HEK293T (cell line): ENCODE measurements around the gene CBX3.

Source experiments
- ARNT ChIP-seq: fragments of 450-650 bp; IDR thresholded peaks from 2 replicates; pipeline ENCODE4 v1.6.1; 2017; ENCODE audit warnings: mild to moderate bottlenecking
- BHLHE40 ChIP-seq: fragments of 450-650 bp; IDR thresholded peaks from 2 replicates; pipeline ENCODE4 v1.6.1; 2016; ENCODE audit warnings: mild to moderate bottlenecking, moderate library complexity, borderline replicate concordance
- ELF4 ChIP-seq: fragments of 450-650 bp; IDR thresholded peaks from 2 replicates; pipeline ENCODE4 v1.6.1; 2017; ENCODE audit warnings: antibody characterized with exemption
- FOXA1 ChIP-seq: fragments of 450-650 bp; IDR thresholded peaks from 2 replicates; pipeline ENCODE4 v1.6.1; 2016; ENCODE audit warnings: mild to moderate bottlenecking
- L3MBTL2 ChIP-seq: fragments of 450-650 bp; conservative IDR thresholded peaks from 2 replicates; pipeline ENCODE4 v1.6.1; 2016; ENCODE audit warnings: mild to moderate bottlenecking
- LEF1 ChIP-seq: fragments of 450-650 bp; IDR thresholded peaks from 2 replicates; pipeline ENCODE4 v1.6.1; 2017; ENCODE audit warnings: mild to moderate bottlenecking, borderline replicate concordance
- PKNOX1 ChIP-seq: fragments of 450-650 bp; IDR thresholded peaks from 2 replicates; pipeline ENCODE4 v1.6.1; 2016
- SP1 ChIP-seq: fragments of 450-650 bp; IDR thresholded peaks from 2 replicates; pipeline ENCODE4 v1.6.1; 2017
- SUZ12 ChIP-seq: fragments of 450-650 bp; IDR thresholded peaks from 2 replicates; pipeline ENCODE4 v1.6.1; 2016; ENCODE audit warnings: mild to moderate bottlenecking
- ZNF384 ChIP-seq: fragments of 450-650 bp; IDR thresholded peaks from 2 replicates; pipeline ENCODE4 v1.6.1; 2016

- TF ChIP-seq ELF4: no peak
- no peak for TF ChIP-seq SP1
- no peak for TF ChIP-seq ARNT
- TF ChIP-seq FOXA1: no peak
- no peak for TF ChIP-seq SUZ12
- no peak for TF ChIP-seq L3MBTL2
- no peak for TF ChIP-seq PKNOX1
- no peak for TF ChIP-seq LEF1
- no peak for TF ChIP-seq ZNF384
- no peak for TF ChIP-seq BHLHE40
Observed at GRCh38 chr7:26233902-26234511, 32.5 kb downstream of the CBX3 start.
